HG02759 (cell line): ENCODE results near the gene FLG.
"Not testable (repeated sequence)": the region's sequence is repeated elsewhere in the genome, so short reads cannot be mapped to it uniquely, and the experiment has no call there.

Experiments
- ATAC-seq: cut with Tn5 transposase; IDR thresholded peaks from one replicate; pipeline ENCODE4 v1.9.1; 2021; ENCODE audit warnings: mild to moderate bottlenecking, moderate library complexity; ENCODE audit not compliant: unreplicated experiment

FLG gene

GRCh38 chr1:152325111-152325510 lies at the start of gene FLG:
Gene FLG, minus strand, starts transcription at chr1:152325239. Its CDS starts 9,783 bp downstream, at chr1:152315456.
- ATAC-seq, result no peak

- ATAC-seq, result no peak
Observed at GRCh38 chr1:152374451-152374850, 49.4 kb upstream of the FLG start.

GRCh38 chr1:152372672-152373071 lies 47.6 kb upstream of the FLG start:
- ATAC-seq, result no peak

GRCh38 chr1:152367436-152367835 lies 42.4 kb upstream of the FLG start:
- no peak for ATAC-seq

GRCh38 chr1:152359906-152360305 lies 34.9 kb upstream of the FLG start, which contains the start of gene FLG2:
Gene FLG2, minus strand, starts transcription at chr1:152360006. Its CDS starts 1,122 bp downstream, at chr1:152358884.
- no peak for ATAC-seq

- ATAC-seq, result no peak
Observed at GRCh38 chr1:152356736-152357135, 31.7 kb upstream of the FLG start.

- ATAC-seq, result no peak
Observed at GRCh38 chr1:152349611-152350010, 24.6 kb upstream of the FLG start.

- no peak for ATAC-seq
Observed at GRCh38 chr1:152348447-152348846, 23.4 kb upstream of the FLG start.

GRCh38 chr1:152347116-152347728 lies 22.2 kb upstream of the FLG start:
- no peak for ATAC-seq

GRCh38 chr1:152344438-152344837 lies 19.4 kb upstream of the FLG start:
- ATAC-seq, result no peak

GRCh38 chr1:152343006-152343405 lies 18.0 kb upstream of the FLG start:
- no peak for ATAC-seq

GRCh38 chr1:152335399-152335798 lies 10.4 kb upstream of the FLG start:
- no peak for ATAC-seq

- no peak for ATAC-seq
Observed at GRCh38 chr1:152328801-152329391, 3.9 kb upstream of the FLG start.

GRCh38 chr1:152313970-152314369 lies 11.1 kb downstream of the FLG start:
- ATAC-seq, result no peak

- no peak for ATAC-seq
Observed at GRCh38 chr1:152313319-152313801, 11.7 kb downstream of the FLG start.

- not testable (repeated sequence) for ATAC-seq
Observed at GRCh38 chr1:152312169-152312568, 12.9 kb downstream of the FLG start.

GRCh38 chr1:152309955-152310354 lies 15.1 kb downstream of the FLG start:
- ATAC-seq, result no peak

- ATAC-seq, result not testable (repeated sequence)
Observed at GRCh38 chr1:152309320-152309901, 15.6 kb downstream of the FLG start.

- ATAC-seq, result not testable (repeated sequence)
Observed at GRCh38 chr1:152308758-152309157, 16.3 kb downstream of the FLG start.

- not testable (repeated sequence) for ATAC-seq
Observed at GRCh38 chr1:152307970-152308369, 17.1 kb downstream of the FLG start.

GRCh38 chr1:152306123-152306522 lies 18.9 kb downstream of the FLG start:
- ATAC-seq, result not testable (repeated sequence)

GRCh38 chr1:152304773-152305172 lies 20.3 kb downstream of the FLG start:
- not testable (repeated sequence) for ATAC-seq
